ENCODE results near the gene SLC13A2.
"Not testable (repeated sequence)": the region's sequence is repeated elsewhere in the genome, so short reads cannot be mapped to it uniquely, and the experiment has no call there.

The SLC13A2 gene

DNA sequence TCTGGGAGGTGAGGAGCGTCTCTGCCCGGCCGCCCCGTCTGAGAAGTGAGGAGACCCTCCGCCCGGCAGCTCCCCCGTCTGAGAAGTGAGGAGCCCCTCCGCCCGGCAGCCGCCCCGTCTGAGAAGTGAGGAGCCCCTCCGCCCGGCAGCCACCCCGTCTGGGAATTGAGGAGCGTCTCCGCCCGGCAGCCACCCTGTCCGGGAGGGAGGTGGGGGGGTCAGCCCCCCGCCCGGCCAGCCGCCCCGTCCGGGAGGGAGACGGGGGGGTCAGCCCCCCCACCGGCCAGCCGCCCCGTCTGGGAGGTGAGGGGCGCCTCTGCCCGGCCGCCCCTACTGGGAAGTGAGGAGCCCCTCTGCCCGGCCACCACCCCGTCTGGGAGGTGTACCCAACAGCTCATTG lies 14.6 kb upstream of the SLC13A2 start:
- not testable (repeated sequence) for H3K4me1 ChIP-seq (ENCODE audit: control insufficient read depth, insufficient read depth, low read depth, low read length); H2AK5ac ChIP-seq (ENCODE audit: low read length, severe bottlenecking); H3K4me2 ChIP-seq (ENCODE audit: low read length, poor library complexity, severe bottlenecking); H3K27ac ChIP-seq (ENCODE audit: low read length, poor library complexity, severe bottlenecking); H3K9ac ChIP-seq (ENCODE audit: low read length); H3K79me1 ChIP-seq (replicated peaks; ENCODE audit: low read length, poor library complexity, severe bottlenecking); H2BK15ac ChIP-seq (ENCODE audit: low read depth, poor library complexity, severe bottlenecking); H3K9me3 ChIP-seq (ENCODE audit: control insufficient read depth, low read length); H2AFZ ChIP-seq (ENCODE audit: low read depth, low read length); H4K8ac ChIP-seq (ENCODE audit: low read length); H3K14ac ChIP-seq (ENCODE audit: low read length in 2 of 2); H3K4me3 ChIP-seq (ENCODE audit: insufficient read depth in 1 of 2, low read depth in 1 of 2, low read length in 2 of 2); H2BK120ac ChIP-seq (ENCODE audit: low read depth, low read length); H3K23ac ChIP-seq (ENCODE audit: low read length in 2 of 2); H2BK12ac ChIP-seq (ENCODE audit: low read length in 2 of 2); H4K91ac ChIP-seq (ENCODE audit: low read length); H3K36me3 ChIP-seq (ENCODE audit: control insufficient read depth in 1 of 2, insufficient read depth in 2 of 2, low read depth in 1 of 2, low read length in 2 of 2); DNase-seq; H3K18ac ChIP-seq (ENCODE audit: low read depth in 1 of 2, low read length in 2 of 2); H3K4ac ChIP-seq (ENCODE audit: low read depth in 1 of 2, low read length in 2 of 2); H2BK5ac ChIP-seq (ENCODE audit: low read depth, low read length, poor library complexity, severe bottlenecking)
- peaks cover 4 to 23% of the 10 kb centered on the region in 2 experiments for H3K27me3 ChIP-seq (ENCODE audit: control insufficient read depth in 1 of 2, insufficient read depth in 1 of 2, low read length in 2 of 2)
- 93% methylated on average over 3 of the region's 32 CpGs for WGBS

DNA sequence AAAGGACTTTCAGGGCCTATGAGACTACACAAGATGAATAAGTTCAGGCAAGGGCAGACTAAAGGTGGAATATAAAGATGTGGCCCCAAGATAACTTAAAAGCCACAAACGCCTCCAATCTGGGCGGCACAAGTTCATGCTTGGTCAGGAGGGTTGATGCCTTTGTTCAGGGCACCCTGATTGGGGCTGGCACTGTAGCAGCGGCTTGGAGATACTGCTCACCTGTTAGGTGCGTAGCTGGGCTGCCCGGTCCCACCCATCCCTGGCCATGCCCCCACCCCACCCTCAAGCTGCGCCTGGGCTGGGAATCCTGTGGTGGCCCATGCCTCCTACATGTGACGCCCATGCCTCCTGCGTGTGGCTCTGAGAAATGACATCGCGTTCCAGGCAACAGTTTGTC lies 12.5 kb upstream of the SLC13A2 start:
- H3K4ac ChIP-seq (ENCODE audit: low read depth in 1 of 2, low read length in 2 of 2), result no peak overlapping the region
- H3K18ac ChIP-seq (ENCODE audit: low read depth in 1 of 2, low read length in 2 of 2), result no peak overlapping the region
- no peak overlapping the region for H2BK120ac ChIP-seq (ENCODE audit: low read depth, low read length)
- H2BK12ac ChIP-seq (ENCODE audit: low read length in 2 of 2), result no peak overlapping the region
- H3K9me3 ChIP-seq (ENCODE audit: control insufficient read depth, low read length), result no peaks in the 10 kb centered on the region
- peaks cover 16 to 38% of the 10 kb centered on the region in 2 experiments for H3K27me3 ChIP-seq (ENCODE audit: control insufficient read depth in 1 of 2, insufficient read depth in 1 of 2, low read length in 2 of 2)
- no peak overlapping the region for H3K4me2 ChIP-seq (ENCODE audit: low read length, poor library complexity, severe bottlenecking)
- no peak overlapping the region for H2AK5ac ChIP-seq (ENCODE audit: low read length, severe bottlenecking)
- no peak overlapping the region for H2BK15ac ChIP-seq (ENCODE audit: low read depth, poor library complexity, severe bottlenecking)
- H3K79me1 ChIP-seq (replicated peaks; ENCODE audit: low read length, poor library complexity, severe bottlenecking), result no peaks in the 10 kb centered on the region
- no peak overlapping the region for H2BK5ac ChIP-seq (ENCODE audit: low read depth, low read length, poor library complexity, severe bottlenecking)
- no peak for DNase-seq
- H3K23ac ChIP-seq (ENCODE audit: low read length in 2 of 2), result no peak overlapping the region
- no peak overlapping the region for H3K9ac ChIP-seq (ENCODE audit: low read length)
- no peak overlapping the region for H3K14ac ChIP-seq (ENCODE audit: low read length in 2 of 2)
- WGBS, result 92% methylated on average over 10 of the region's 10 CpGs
- H4K91ac ChIP-seq (ENCODE audit: low read length), result no peak overlapping the region
- H3K4me1 ChIP-seq (ENCODE audit: control insufficient read depth, insufficient read depth, low read depth, low read length), result no peaks in the 10 kb centered on the region
- H2AFZ ChIP-seq (ENCODE audit: low read depth, low read length), result no peak overlapping the region
- H3K27ac ChIP-seq (ENCODE audit: low read length, poor library complexity, severe bottlenecking), result no peak overlapping the region
- no peak overlapping the region for H3K4me3 ChIP-seq (ENCODE audit: insufficient read depth in 1 of 2, low read depth in 1 of 2, low read length in 2 of 2)
- H3K36me3 ChIP-seq (ENCODE audit: control insufficient read depth in 1 of 2, insufficient read depth in 2 of 2, low read depth in 1 of 2, low read length in 2 of 2), result no peaks in the 10 kb centered on the region
- no peak overlapping the region for H4K8ac ChIP-seq (ENCODE audit: low read length)

DNA sequence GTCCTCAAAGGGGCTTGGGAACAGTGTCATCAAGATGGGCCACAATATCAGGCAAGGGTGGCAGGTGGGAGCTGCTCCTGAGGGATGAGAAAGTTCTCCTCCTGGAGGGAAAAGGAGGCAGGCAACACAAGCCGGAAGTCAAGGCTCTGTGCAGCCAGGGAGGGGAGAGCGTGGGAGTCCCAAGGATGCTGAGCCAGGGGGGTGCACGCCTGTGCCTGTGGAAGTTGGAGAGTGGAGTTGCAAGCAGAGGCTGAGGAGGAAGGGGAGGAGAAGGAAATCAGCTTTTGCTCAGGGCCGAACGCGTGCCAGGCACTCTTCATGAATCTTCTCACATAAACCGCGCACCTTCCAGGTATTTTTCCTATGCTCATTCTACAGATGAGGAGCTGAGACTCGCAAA lies 7.4 kb upstream of the SLC13A2 start:
- WGBS, result 63% methylated on average over 3 of the region's 9 CpGs
- H3K18ac ChIP-seq (ENCODE audit: low read depth in 1 of 2, low read length in 2 of 2), result no peak overlapping the region
- no peak overlapping the region for H2BK120ac ChIP-seq (ENCODE audit: low read depth, low read length)
- no peak overlapping the region for H3K4ac ChIP-seq (ENCODE audit: low read depth in 1 of 2, low read length in 2 of 2)
- no peak overlapping the region for H3K14ac ChIP-seq (ENCODE audit: low read length in 2 of 2)
- H3K9me3 ChIP-seq (ENCODE audit: control insufficient read depth, low read length), result no peaks in the 10 kb centered on the region
- no peak overlapping the region for H2AK5ac ChIP-seq (ENCODE audit: low read length, severe bottlenecking)
- no peak overlapping the region for H4K91ac ChIP-seq (ENCODE audit: low read length)
- no peak overlapping the region for H3K9ac ChIP-seq (ENCODE audit: low read length)
- no peak overlapping the region for H2BK12ac ChIP-seq (ENCODE audit: low read length in 2 of 2)
- H2BK15ac ChIP-seq (ENCODE audit: low read depth, poor library complexity, severe bottlenecking), result no peak overlapping the region
- no peak overlapping the region for H2BK5ac ChIP-seq (ENCODE audit: low read depth, low read length, poor library complexity, severe bottlenecking)
- H3K27me3 ChIP-seq (ENCODE audit: control insufficient read depth in 1 of 2, insufficient read depth in 1 of 2, low read length in 2 of 2), result peaks cover 37 to 66% of the 10 kb centered on the region in 2 experiments
- no peaks in the 10 kb centered on the region for H3K4me1 ChIP-seq (ENCODE audit: control insufficient read depth, insufficient read depth, low read depth, low read length)
- no peak overlapping the region for H3K27ac ChIP-seq (ENCODE audit: low read length, poor library complexity, severe bottlenecking)
- H3K23ac ChIP-seq (ENCODE audit: low read length in 2 of 2), result no peak overlapping the region
- H3K36me3 ChIP-seq (ENCODE audit: control insufficient read depth in 1 of 2, insufficient read depth in 2 of 2, low read depth in 1 of 2, low read length in 2 of 2), result no peaks in the 10 kb centered on the region
- no peak for DNase-seq
- no peak overlapping the region for H2AFZ ChIP-seq (ENCODE audit: low read depth, low read length)
- H3K4me3 ChIP-seq (ENCODE audit: insufficient read depth in 1 of 2, low read depth in 1 of 2, low read length in 2 of 2), result no peak overlapping the region
- H4K8ac ChIP-seq (ENCODE audit: low read length), result no peak overlapping the region
- H3K79me1 ChIP-seq (replicated peaks; ENCODE audit: low read length, poor library complexity, severe bottlenecking), result no peaks in the 10 kb centered on the region
- H3K4me2 ChIP-seq (ENCODE audit: low read length, poor library complexity, severe bottlenecking), result no peak overlapping the region

DNA sequence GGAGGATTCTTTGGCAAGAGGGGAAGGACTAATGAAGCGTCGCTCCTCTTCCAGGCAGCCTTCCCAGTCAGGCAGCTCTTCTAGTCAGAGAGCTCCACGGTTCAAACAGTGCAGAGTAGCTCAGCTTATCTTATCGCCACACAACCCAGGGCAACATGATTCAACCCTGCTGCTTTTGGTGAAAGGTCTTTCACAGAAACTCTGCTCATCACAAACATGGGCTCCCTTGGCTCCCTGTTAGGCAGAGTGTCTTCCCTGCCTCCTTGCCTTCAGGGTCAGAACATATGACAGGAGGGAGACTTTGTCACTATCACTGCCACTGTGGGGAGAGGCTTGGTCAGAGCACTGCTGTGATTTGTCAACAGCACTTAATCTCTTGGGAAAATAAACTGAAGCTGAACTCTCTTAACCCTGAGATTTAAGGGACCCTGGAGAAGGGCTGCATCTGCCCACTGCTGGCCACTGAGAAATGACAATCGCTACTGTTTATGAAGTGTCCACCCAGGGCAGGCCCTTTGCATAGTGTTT lies 6.9 kb upstream of the SLC13A2 start:
- H3K18ac ChIP-seq (ENCODE audit: low read depth in 1 of 2, low read length in 2 of 2), result no peak overlapping the region
- peaks cover 37 to 67% of the 10 kb centered on the region in 2 experiments for H3K27me3 ChIP-seq (ENCODE audit: control insufficient read depth in 1 of 2, insufficient read depth in 1 of 2, low read length in 2 of 2)
- H3K4me1 ChIP-seq (ENCODE audit: control insufficient read depth, insufficient read depth, low read depth, low read length), result no peaks in the 10 kb centered on the region
- no peak overlapping the region for H3K4me3 ChIP-seq (ENCODE audit: insufficient read depth in 1 of 2, low read depth in 1 of 2, low read length in 2 of 2)
- H2BK12ac ChIP-seq (ENCODE audit: low read length in 2 of 2), result no peak overlapping the region
- DNase-seq, result peak; percentile 12
- H2BK120ac ChIP-seq (ENCODE audit: low read depth, low read length), result no peak overlapping the region
- no peak overlapping the region for H3K4ac ChIP-seq (ENCODE audit: low read depth in 1 of 2, low read length in 2 of 2)
- no peaks in the 10 kb centered on the region for H3K36me3 ChIP-seq (ENCODE audit: control insufficient read depth in 1 of 2, insufficient read depth in 2 of 2, low read depth in 1 of 2, low read length in 2 of 2)
- H4K8ac ChIP-seq (ENCODE audit: low read length), result no peak overlapping the region
- H4K91ac ChIP-seq (ENCODE audit: low read length), result no peak overlapping the region
- no peak overlapping the region for H2AK5ac ChIP-seq (ENCODE audit: low read length, severe bottlenecking)
- WGBS, result 48% methylated on average over 5 of the region's 5 CpGs
- H3K79me1 ChIP-seq (replicated peaks; ENCODE audit: low read length, poor library complexity, severe bottlenecking), result no peaks in the 10 kb centered on the region
- H3K14ac ChIP-seq (ENCODE audit: low read length in 2 of 2), result no peak overlapping the region
- no peaks in the 10 kb centered on the region for H3K9me3 ChIP-seq (ENCODE audit: control insufficient read depth, low read length)
- no peak overlapping the region for H3K4me2 ChIP-seq (ENCODE audit: low read length, poor library complexity, severe bottlenecking)
- H2AFZ ChIP-seq (ENCODE audit: low read depth, low read length), result no peak overlapping the region
- no peak overlapping the region for H3K23ac ChIP-seq (ENCODE audit: low read length in 2 of 2)
- no peak overlapping the region for H3K9ac ChIP-seq (ENCODE audit: low read length)
- H2BK15ac ChIP-seq (ENCODE audit: low read depth, poor library complexity, severe bottlenecking), result no peak overlapping the region
- no peak overlapping the region for H2BK5ac ChIP-seq (ENCODE audit: low read depth, low read length, poor library complexity, severe bottlenecking)
- H3K27ac ChIP-seq (ENCODE audit: low read length, poor library complexity, severe bottlenecking), result no peak overlapping the region
